NCI-H1694 (cell line): ENCODE measurements around the gene APBB2.
"Not testable (repeated sequence)": the region's sequence is repeated elsewhere in the genome, so short reads cannot be mapped to it uniquely, and the experiment has no call there.

Experiments used
- DNase-seq: peaks from one replicate; lab custom pipeline; 2025; lab: John Stamatoyannopoulos, UW

APBB2 gene

DNA sequence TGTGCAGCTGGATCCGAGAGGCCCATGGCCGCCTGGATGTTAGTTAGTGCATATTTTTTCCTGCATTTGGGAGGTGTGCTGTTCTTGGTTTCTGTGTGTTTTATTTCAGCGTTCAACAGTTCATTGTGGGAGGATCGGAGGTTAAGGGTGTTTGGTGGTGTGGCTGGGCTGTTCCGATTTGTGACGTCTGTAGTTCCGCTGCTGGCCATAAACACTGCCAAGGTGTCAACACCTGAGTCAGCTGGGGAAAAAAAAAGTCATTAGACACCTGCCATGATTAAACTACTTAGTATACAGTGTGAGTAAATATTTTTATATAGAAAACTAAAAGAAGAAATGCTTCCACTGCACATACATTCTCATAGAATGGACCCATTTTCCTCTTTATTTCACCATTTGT is 200.2 kb downstream of the APBB2 start:
- no peak for DNase-seq

DNA sequence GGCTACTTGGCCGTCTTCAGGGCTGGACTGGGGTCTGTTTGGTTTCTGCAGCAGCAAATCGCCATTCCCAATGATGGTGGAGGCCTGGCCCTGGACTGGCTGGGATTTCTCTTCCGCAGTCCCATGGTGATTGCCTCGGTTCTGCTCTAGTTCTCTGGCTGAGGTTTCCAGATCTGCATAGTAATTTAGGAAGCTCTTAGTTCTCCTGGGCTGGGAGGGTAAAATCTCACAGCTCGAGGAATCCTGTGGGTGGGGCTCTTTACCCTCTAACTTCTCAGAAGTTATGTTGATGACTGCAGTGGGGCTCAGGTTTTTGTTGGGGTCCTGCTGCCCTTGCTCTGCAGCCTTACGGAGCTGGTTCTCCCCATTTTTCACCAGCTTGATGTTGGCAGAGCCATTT is 200.6 kb downstream of the APBB2 start:
- no peak for DNase-seq

DNA sequence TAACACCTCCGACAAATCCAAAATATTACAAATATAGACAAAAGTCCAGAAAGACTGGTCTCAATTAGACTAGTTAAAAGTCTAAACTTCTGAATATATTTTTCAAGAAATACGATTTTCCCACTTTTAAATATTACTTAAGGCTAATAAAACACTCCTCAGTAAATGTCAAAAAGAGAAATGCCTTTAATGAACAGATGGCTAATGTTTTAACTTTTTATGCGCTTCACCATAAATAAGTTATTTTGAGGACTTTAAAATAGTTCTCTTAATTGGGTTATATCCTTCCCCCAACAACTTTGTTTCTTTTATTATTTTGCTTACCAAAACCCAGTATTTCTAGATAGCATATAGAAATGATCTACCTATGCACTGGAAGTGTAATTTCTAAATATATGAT is 201.4 kb downstream of the APBB2 start:
- no peak for DNase-seq

DNA sequence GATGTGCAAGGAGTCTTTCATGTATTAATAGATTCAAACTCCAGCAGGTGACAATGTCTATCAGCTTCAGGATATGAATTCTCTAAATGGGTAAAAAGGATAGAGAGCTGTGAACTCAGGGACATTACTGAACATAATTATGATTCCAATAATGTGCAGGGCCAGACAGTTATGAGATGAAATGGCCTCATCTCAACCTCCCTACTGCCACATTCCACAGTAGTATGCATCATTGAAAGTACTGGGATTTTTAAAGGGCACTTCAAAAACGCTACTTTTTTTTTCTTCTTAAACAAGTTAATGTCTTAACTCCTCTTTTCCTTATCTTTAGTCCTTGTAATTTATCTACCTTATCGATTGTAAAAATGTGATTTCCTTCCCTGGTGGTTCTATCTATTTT is 202.0 kb downstream of the APBB2 start:
- DNase-seq, result no peak

DNA sequence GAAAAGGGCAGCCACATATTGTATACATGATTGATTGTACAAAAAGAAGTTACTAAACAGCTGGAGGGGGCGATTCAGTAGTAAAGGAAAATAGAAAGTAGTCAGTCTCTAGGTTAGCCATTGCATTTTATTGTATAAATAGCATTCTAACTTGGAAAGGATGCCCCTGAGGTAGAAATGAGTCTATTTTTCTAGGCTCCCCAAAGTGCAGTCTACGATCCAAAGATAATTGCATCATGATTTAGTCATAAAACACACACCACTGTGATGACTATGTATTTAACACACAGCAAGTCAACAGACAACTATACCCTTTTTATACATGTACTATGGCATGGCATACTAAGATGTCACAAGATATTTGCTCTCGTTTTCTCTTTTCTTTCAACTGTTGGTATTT is 204.9 kb downstream of the APBB2 start:
- DNase-seq, result no peak

DNA sequence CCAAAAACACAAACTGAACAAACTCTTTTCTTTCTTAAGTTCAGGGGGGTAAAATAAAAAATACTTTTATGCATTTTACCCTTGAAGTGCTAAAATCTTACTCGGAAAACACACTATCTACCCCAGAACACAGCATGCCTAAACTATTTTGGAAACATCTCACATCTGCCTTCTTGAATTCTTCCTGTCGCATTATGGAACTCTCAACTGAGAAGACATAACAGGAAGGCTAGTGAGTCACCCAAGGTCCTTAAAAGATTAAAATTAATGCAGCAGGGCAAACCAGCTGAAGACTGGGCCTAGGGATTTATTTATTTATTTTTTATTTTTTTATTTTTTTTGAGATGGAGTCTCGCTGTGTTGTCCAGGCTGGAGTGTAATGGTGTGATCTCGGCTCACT is 208.2 kb downstream of the APBB2 start:
- DNase-seq, result no peak

DNA sequence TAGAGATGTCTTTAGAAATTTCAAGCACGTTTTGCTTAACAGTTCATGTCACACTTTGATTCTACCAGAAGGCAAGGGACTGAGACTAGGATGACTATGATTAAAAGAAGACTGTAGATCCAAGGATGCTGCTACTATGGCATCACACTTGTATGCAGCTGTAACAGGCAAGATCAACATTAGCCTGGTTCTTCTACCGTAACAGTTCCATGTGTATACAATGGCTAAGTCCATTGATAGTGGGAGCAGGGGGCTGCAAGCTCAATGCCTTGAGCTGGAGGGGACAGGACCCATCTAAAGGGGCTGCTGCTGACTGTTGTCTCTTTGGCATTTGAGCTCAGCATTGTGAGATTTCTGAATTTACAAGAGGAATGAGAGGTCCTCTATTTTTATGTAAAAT is 212.0 kb downstream of the APBB2 start:
- DNase-seq, result no peak

DNA sequence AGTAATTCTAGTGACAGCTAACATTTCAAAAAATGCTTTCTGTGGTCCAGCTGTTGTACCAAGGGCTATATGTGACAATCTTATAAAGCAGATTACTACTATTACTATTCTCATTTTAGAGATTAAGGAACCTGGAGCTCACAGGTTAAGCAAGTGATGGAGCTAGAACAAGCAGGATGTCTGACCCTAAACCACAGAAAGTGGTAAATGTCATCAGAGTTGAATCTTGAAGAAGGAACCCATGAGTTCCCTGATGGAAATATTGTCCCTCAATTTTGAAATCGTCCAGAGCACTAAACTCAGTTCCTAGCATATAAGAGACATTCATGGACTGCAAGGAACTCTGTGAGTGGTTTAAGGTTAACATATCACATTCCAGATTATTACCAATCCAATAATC is 214.0 kb downstream of the APBB2 start:
- DNase-seq, result no peak

DNA sequence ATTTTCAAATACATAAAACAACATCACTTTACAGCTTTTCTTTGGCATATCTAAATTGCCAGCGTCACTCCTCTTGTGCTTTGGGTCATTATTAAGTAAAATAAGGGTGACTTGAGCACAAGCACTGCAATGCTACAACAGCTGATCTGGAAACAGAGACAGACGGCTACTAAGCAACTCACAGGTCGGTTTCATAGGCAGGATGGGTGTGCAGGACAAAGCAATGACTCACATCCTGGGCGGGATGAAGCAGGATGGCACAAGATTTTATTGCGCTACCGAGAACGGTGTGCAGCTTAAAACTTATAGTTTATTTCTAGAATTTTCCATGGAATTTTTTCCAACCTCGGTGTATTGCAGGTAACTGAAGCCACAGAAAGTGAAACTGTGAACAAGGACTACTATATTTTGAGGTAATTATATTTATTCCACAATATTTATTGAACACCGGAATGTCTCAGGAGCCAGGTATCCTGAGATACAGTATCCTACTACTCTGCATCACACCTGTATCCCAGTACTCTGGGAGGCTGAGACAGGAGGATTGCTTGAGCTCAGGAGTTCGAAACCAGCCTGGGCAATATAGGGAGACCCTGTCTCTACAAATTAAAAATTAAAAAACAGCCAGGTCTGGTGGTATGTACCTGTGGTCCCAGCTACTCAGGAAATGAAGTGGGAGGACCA is 215.5 kb downstream of the APBB2 start:
- DNase-seq, result no peak

DNA sequence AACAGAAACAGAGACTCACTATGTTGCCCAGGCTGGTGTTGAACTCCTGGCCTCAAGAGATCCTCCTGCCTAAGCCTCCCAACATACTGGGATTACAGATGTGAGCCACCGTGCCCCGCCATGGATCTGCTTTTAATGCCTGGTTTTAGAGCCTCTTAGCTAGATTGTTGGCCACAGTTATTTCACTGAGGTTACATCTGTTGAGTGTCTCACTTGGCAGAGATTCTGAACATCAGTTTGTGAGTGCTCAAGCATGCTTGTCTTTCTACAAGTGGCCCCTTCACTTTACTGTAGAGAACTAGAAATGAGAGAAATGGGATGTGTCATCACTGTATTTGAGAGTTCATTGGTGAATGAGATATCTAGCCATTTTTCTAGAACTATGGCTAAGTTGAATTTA is 218.5 kb downstream of the APBB2 start:
- DNase-seq, result no peak

DNA sequence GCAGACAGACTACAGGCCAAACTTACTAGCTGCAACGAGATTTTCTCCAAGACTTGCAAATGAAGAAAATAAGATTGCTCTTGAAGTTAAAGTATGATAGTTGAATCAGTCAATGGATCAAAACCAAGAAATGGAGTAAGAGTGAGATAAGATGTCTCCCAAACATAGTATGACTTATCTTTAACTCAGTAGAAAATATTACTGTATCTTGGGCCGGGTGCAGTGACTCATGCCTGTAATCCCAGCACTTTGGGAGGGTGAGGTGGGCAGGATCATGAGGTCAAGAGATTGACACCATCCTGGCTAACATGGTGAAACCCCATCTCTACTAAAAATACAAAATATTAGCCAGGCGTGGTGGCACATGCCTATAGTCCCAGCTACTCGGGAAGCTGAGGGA is 220.0 kb downstream of the APBB2 start:
- not testable (repeated sequence) for DNase-seq

DNA sequence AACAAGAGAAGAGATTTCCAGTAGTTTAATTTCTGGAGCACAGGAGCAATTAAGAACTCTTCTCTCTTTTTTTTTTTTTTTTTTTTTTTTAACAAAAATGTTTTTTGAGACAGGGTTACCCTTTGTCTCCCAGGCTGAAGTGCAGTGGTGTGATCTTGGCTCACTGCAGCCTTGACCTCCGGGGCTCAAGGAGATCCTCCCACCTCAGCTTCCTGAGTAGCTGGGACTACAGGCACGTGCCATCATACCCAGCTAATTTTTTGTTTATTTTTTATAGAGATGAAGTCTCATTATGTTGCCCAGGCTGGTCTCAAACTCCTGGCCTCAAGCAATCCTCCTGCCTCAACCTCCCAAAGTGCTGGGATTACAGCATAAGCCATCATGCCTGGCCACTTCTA is 221.0 kb downstream of the APBB2 start:
- DNase-seq, result not testable (repeated sequence)

DNA sequence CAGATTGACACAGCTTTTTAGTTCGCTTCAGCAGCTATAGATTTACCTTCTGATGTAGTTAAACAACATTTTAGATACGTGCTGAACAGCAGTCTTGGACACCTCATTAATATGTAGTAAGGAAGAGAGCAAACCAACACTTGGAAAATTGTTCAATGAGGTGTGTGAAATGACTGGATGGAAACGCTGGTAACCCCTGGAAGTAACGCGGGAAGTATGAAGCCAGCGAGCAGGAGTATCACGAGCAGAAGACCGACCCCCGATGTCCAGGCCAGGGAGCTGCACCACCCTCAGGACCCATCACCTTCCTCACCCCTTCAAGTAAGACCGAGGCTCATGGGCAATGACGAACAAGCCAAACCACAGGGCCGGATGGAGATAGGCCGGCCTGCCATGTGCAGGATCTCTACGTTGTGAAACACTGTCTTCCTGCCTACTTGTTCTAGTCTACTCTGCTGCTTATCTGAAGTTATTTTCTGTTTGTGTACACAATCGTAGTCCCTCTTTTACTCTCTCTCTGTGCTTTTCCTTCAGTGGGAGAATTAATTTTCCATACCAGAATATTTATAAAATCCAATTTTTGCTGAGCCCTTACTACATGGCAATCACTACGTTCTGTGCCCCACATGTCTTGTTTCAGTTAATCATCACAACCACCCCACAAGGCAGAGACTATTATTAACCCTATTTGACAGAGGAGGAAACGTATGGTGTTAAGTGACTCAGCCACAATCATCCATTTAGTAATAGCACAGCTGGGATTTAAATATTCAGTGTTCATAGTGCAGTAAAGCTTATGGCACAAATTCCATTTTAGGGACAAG is 221.7 kb downstream of the APBB2 start:
- no peak for DNase-seq

DNA sequence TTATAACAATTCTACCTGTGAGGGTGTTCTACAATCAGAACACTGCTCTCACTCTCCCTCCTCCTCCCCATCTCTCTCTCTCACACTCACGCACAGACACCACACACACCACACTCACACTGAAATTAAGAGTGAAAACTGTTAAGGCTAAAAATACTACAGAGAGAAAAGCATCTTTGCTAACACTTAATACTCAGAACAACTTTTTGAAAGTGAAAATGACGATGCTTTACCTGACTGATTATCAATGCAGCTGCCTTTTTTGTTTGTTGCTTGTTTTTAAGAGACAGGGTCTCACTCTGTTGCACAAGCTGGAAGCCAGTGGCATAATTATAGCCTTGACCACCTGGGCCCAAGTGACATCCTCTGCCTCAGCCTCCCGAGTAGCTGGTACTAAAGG is 222.4 kb downstream of the APBB2 start:
- DNase-seq, result no peak

DNA sequence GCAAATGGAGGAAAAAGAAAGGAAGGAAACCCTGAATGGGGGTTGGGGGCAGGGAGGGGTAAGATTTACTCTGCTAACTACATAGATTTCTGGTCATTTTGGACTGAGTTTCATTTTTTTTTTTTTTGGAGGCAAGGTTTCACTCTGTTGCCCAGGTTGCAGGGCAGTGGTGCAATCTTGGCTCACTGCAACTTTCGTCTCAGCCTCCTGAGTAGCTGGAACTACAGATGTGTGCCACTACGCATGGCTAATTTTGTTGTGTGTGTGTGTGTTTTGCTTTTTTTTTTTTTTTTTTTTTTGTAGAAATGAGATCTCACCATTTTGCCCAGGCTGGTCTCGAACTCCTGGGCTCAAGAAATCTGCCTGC is 223.5 kb downstream of the APBB2 start:
- no peak for DNase-seq

DNA sequence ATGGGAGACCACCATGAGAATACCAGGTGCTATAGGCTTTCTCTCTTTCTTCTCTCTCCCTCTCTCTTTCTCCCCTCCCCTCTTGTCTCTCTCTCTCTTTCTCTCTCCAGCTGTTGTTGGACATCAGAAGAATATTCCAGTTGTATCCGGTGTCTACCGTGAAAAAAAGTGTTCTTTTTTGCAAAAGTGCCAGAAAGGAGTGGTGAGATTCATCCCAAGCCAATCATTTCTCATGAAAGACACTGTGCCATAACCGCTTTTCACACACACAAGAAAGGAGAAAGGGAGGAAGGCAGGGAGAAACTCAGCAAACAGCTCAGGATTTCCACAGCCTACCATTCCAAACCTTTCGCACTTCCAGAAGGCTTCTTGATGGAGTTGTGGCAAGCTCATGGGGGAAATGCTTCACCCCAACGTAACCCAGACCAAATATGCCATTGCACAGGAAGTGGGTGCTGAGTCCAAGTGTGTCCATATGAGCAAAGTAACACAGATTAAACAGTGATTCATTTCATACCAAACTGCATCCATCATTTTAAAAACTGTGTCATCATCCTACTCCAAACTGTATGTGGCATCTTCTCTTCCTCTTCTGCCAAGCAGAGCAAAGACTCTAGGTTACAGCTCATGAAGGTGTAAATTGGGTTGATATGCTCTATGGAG is 224.0 kb downstream of the APBB2 start:
- no peak for DNase-seq

DNA sequence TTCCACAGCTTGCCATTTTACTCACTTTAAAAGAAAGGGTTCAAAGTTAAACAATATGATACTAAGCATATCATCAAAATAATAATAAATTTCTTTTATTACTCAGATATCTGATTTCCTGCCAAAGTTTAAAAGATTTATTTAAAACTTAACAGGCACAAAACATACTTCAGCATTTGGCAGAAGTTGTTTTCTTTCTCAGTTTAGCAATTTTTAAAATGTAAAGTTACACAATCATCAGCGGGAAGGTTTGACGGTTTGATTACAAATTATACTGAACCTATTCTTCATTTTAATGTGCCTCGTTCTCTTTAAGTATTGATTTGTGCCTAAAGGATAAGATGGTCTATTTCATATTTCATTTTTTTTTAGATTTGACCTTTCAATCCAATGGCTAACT is 227.2 kb downstream of the APBB2 start:
- no peak for DNase-seq

DNA sequence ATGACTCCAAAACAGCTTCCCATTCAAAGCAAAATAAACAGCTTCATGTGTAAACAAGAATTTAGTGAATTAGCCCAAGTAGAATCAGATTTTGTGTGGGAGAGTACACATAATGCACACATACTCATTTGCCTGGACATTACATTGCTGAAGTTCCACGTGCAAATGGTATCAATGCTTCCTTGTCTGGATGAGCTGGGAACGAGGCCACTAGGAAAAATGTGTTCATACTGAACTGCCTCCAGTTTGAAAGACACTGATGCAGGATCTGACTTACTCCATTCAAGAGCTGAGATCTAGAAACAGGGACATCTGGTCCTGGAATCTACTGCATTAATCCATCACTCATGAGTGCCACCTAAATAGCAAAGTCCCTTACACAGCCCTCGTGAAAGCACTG is 228.0 kb downstream of the APBB2 start:
- DNase-seq, result no peak

DNA sequence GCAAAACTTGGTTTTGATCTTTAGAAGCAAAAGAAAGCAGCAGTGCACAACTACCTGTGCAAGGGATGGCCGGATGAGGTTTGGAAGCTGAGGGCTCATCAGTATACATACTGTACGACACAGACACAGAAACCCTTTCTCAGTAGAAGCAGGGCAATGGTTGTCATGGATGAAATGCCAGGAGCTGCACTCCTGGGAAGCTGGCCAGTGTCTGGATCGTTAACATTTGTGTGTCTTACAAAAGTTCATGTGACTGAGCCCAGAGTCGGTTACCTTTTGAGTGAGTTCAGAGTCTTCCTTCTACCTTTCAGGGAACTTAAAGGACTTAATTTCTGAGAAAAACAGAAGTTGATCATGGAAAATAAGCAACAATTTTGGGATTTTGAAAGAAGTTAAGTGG is 230.3 kb downstream of the APBB2 start:
- DNase-seq, result no peak

DNA sequence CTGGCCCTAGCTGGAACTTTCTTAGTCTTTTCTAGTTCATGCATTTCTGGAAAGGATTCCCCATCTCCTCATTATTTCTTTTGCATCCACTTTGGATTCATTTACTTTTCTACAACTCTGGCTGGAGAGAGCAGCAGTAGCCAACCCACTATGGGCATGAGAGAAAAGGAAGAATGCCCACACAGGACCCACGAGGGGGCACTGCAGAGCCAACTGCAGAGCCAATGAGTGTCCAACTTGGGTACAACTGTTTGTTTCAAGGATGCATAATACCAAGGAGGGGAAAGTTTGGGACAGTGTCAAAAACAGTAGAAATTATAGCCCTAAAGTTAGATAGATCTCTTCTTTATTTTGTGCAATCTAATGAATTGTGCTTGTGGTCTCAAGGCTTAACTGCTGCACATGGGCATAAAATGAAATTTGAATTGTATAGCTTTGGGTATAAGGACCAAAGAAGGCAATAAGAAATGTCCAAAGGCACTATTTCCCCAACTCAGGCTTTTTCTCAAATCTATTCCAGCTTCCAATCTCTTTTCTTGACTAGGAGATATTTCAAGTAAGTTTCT is 233.9 kb downstream of the APBB2 start:
- DNase-seq, result no peak

DNA sequence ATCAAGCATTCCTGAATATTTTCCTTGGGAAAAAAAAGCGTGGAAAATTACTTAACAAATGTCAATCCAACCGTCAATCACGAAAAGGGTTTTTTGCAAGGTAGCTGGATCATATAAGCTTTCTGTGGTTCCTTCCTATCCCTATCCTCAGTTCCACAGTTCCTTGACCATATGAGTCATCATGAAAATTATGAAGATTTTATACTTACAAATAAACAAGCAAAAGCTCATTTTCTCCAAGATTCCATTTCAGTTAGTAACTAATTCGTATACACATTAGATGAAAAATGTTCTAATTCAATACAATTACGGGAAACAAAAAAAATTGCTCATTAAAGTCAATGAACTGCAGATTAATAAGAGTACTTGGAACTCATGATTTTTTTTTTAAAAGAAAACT is 235.8 kb downstream of the APBB2 start:
- DNase-seq, result no peak

DNA sequence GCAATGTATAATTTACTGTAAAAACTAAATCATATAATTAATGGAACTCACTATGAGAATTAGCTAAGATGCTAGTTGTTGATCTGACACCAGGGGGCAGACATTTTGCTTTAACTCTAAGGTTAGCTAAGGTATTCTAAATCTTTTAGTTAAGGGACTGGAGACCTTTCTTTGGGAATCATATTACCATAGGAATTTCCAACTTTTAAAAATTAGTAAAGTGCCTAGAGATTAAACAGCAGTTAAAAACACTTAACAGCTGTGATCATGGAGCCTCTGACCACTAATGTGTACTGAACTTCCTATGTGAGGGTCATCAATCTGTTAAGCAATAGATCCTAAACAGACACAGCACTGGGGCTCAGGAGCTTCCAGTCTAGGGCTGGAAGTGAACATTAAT is 238.0 kb downstream of the APBB2 start:
- peak; percentile 43 for DNase-seq

DNA sequence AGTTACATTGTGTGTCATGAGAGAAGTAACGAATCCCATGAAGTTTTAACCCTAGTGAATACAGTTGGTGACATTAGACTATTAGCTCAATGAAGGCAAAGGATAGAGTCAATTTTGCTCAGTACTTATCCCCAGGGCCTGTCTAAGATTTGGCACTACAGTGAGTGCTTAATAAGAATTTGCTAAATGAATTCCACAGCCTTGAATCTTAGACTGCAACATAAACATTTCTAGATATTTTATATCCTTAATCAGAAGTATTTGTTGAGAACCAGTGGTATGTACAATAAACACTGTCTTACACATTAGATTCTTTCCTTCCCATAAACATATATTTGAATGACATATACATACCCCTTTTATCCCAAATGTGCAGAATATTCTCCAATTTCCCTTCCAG is 241.6 kb downstream of the APBB2 start:
- no peak for DNase-seq
